NCI-H2171 (cell line): ENCODE measurements around the gene PDE6B.
"Not testable (repeated sequence)": the region's sequence is repeated elsewhere in the genome, so short reads cannot be mapped to it uniquely, and the experiment has no call there.

ENCODE experiments used
- DNase-seq: peaks from one replicate; lab custom pipeline; 2025; lab: John Stamatoyannopoulos, UW

Gene PDE6B

DNA sequence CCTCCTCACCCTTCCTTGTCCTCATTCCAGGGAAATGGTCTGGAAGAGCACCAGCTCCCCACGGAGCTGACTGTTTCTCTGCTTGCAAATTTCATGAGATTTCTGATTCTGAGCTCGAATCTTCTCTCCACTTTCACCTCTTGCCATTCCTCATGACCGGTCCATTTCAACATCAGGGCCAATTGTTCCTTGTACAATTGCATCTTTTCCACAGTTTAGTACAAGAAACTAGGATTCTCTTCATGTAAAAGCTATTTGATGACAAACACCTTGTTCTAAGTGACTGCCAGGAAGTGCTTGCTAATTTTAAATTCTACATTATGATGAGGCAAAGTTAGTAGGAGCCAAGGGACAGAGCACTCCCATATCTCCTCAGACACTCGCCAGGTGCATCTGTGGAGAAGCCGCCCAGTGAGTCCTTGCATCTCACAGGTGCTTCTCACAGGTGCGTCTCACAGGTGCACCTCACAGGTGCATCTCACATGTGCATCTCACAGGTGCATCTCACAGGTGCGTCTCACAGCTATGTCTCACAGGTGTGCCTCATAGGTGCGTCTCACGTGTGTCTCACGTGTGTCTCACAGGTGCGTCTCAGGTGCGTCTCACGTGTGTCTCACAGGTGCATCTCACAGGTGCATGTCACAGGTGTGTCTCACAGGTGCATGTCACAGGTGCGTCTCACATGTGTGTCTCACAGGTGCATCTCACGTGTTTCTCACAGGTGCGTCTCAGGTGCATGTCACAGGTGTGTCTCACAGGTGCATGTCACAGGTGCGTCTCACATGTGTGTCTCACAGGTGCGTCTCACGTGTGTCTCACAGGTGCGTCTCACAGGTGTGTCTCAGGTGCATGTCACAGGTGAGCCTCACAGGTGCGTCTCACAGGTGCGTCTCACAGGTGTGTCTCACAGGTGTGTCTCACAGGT lies 3.0 kb upstream of the PDE6B start:
- no peak for DNase-seq

DNA sequence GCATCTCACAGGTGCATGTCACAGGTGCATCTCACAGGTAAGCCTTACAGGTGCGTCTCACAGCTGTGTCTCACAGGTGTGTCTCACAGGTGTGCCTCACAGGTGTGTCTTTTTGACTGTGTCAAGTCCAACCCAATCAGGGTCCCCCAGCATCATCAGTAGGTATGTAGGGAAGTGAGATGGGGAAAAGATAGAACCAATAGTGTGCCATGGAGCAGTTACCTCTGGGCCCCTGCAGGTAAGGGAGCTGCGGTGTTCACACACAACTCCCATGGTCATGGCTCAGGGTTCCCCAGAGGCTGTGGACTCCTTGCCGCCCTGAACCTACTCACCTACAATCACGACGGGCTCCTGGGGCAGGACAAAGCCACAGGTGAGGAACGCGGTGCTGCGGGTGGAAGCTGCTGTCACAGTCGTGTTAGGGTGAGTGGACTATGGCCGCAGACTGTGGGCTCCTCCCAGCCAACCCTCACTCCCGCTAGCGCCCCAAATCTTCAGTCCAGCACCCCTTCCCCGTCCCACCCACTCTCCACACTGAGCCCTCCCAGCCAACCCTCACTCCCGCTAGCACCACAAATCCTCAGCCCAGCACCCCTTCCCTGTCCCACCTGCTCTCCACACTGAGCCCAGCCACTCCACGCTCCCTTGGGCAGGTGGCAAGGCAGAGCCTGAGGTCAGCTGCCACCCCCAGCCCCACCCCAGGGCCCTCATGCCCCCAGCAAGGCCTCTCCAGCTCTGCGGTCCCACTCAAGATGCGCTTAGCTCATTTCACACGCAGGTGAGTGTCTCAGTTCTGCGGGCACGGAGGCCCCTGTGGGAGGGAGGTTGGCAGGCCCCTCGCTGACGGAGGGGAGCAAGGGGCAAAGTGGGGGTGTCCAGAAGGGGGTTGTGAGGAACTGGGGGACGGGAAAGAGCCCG lies 2.1 kb upstream of the PDE6B start:
- no peak for DNase-seq

DNA sequence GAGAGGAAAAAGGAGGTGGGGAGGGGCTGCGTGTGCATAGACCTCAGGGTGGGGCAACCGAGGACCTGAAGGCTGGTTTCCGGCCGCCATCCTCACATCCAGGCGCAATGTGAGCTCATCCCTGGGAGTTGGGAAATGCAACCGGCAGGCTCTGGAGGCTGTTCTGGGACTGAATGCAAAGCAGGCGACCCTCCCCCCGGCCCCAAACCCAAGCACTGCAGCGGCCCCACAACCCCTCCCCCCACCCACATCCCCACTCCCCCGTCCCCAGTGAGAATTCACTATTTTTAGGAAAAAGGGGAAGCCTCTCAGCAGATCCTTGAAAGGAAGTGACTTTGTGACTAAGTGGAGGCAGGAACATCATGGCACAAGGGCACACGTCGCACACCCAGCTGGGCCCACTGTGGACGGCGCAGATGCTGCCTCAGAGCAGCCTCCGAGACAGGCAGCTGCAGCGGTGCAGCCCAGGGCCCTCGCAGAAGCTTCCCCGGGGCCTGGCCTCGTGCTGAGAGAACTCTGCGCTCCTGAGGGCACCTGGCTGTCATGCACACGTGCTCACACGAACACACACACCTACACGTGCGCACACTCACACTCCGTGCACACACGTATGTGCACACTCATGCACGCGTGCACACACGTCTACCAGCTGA lies 1.3 kb upstream of the PDE6B start:
- no peak for DNase-seq

DNA sequence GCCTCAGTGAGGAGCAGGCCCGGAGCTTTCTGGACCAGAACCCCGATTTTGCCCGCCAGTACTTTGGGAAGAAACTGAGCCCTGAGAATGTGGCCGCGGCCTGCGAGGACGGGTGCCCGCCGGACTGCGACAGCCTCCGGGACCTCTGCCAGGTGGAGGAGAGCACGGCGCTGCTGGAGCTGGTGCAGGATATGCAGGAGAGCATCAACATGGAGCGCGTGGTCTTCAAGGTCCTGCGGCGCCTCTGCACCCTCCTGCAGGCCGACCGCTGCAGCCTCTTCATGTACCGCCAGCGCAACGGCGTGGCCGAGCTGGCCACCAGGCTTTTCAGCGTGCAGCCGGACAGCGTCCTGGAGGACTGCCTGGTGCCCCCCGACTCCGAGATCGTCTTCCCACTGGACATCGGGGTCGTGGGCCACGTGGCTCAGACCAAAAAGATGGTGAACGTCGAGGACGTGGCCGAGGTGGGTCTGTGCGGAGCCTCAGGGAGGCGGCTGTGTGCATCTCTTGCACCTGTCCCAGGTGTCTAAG lies 323 bp downstream of the PDE6B start:
- DNase-seq, result no peak

DNA sequence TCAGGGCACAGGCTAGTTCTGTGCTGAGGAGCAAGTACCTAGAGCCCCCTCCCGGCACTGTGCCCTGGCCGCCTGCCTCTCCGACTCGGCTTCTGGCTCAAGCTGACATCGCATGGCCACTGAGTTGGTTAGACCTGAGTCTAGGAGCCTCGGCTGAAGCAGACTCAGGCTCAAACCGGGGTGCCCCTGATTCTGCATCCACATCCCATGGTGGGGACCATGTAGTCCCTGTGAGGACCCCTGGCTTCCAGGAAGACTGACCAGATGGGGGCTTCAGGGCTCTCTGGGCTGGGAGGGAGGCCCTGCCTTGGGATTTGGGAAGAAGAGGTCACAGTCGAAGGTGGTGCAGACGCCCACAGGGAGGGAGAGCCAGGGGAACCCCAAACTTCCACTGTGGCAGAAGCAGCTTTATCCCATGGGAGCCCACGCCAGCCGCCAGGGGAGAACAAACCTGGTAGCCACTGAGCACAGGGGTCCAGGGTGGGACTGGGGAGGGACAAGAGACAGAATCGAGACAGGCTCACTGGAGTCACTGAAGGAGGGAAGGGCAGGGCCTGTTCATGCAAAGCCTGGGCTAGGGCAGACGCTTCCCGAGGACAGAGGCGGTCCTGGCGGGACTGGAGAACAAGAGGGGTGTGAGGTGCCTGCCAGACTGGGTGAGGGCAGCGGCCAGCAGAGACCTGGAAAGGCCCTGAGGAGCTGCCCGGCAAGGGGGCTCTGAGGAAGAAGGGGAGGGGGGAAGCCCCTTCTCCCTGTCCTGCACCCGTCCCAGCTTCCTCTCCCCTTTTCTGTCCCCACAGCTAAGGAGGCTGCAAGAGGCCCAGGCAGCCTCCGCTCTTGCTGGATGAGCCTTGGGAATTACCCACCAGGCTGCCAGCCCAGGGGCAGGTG lies 1.1 kb downstream of the PDE6B start:
- no peak for DNase-seq

DNA sequence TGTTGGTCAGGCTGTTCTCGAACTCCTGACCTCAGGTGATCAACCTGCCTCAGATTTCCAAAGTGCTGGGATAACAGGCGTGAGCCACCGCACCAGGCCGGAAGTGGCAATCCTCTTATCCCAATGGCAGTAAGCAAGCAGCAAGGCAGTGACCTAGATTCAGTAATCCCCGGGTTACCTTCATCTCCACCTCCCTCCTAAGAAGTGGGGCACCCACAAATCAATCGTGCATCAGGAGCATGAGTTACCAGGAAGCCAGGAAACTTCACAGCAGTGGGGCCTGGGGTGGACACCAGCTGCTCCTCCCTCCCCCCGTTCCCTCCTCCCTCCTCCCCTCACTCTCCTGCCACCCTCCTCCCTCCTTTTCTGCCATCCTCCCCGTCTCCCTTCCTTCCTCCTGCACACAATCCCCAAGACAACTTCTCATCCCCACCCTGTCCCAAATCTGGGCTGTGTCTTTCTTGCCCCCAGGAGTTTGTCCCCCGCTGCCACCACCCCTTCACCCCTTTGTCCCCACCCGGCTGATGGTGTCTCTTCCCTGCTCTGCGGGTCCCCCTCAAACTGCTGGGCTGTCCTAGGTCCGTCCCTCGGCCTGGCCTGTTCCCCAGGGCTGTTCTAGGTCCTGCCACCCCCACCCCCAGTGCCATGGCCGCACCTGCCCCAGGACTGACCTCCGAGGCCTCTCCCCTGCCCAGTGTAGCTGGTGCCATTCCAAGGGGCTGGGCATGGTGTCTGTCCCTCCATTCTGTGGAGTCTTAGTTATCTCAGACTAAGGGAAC lies 2.2 kb downstream of the PDE6B start:
- no peak for DNase-seq

DNA sequence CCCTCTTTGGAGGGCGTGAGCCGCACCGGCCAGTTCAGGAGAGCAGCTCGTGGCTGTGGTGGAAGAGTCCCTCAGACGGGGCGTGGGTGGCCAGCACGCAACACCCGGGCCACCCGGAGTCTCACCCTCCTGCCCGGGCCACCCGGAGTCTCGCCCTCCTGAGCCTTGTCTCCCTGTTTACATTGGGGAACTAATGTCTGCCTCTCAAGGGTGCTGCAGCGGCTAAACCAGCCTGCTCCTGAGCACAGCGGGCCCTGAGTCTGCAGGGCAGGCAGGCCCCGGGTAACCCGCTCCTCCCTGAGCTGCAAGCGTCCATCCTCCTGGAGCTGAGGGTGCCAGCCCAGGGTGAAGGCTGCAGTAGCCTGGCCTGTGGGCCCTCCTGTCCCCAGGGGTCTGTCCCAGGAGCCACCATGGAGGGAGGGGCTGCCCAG lies 3.0 kb downstream of the PDE6B start:
- no peak for DNase-seq

DNA sequence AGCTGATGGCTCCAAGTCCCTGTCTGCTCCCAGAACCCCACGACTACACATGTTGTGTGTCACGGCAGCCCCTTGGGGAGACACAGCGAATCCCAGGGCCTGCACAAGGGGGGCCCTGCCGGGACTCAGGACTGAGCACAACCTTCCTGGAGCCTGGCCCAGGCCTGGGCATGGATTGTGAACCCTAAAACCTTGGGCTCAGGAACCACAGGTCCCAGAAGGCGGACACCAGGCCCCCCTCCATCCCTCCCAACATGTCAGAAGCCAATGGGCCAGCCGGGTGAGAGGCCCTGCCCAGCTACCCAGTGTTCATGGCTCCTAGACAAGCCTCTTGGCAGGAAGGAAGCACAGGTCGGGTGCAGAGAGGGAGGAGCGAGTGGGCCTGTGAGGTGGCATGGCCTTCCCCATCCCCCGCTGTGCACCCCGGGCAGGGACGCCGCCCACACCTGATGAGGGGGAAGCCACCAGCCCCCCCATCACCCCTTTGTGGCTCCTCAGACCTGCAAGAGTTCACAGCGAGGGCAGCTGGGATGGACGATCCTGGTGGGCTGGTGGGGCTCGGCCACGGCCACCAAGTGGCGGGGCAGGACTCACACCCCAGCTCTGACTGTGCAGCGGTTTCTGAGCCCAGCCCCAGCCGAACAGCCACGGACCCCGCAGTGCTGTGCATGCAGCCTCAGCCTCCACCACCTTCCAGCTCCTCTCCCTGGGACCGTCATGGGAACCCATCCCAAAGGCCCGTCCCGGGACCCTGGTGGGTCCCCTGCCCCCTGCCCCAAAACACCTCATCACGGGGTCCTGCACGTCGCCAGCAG lies 3.7 kb downstream of the PDE6B start:
- DNase-seq, result no peak

DNA sequence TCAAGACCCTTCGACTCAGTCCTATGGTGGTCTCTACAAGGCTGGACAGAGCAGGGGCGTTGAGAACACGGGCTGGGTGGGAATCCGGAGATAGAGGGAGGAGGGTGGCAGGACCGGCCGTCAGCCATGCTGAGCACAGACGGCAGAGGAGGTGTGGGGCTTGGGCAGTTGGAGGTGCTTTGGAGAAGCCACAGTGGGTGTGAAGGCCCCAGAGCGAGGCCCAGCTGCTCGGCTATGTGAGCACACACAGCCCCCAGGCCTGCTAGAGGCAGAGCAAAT lies 4.2 kb downstream of the PDE6B start:
- no peak for DNase-seq

DNA sequence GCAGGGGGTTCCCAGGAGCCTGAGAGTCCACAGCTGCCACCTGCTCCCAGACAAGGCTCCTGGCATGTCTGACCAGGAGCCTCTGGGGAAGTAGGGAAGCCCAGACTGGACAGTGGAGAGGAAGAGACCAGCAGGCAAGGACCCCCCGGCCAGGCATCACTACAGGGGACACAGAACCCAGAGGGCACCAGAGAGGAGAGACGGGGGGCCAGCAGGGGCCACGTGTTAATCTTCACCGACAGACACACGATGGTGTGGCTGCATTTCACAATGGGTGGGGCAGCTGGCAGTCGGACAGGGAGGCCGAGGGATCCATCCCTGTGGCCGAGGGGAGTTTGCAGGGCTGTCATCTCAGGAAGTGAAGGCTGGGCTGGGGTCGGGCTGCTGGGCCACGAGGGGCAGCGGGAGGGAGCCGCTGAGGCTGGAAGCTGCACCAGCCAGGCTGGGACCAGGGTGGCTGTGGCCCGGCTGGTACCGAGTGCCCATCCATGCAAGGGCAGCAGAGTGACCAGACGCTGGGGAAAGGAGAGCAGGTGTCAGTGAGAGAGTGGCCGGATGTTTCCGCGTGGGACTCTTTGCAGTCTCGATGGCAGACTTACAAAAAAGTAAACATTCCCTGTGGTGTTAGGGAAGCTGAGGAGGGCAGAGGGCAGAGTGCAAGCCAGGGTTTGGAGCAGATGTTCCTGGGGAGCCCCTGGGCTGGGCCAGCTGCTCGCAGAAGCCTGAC lies 4.7 kb downstream of the PDE6B start:
- no peak for DNase-seq

DNA sequence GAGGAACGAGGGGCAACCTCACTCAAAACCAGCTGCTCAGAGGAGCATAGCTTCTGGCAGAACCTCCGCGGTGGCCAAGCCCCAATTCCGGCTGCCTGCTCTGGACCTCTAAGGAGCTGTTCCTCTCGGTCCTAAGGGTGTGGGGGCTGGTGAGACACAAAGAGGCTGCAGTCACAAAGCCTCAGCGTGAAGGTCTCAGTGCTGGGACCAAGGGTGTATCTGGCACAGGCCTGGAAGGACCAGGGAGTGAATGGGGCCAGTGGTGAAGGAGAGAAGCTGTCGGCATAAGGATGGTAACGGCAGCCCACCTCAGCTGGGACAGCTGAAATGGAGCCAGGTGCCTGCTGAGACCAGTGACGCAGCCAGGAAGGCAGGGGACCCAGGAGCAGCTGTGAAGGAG lies 5.3 kb downstream of the PDE6B start:
- no peak for DNase-seq

DNA sequence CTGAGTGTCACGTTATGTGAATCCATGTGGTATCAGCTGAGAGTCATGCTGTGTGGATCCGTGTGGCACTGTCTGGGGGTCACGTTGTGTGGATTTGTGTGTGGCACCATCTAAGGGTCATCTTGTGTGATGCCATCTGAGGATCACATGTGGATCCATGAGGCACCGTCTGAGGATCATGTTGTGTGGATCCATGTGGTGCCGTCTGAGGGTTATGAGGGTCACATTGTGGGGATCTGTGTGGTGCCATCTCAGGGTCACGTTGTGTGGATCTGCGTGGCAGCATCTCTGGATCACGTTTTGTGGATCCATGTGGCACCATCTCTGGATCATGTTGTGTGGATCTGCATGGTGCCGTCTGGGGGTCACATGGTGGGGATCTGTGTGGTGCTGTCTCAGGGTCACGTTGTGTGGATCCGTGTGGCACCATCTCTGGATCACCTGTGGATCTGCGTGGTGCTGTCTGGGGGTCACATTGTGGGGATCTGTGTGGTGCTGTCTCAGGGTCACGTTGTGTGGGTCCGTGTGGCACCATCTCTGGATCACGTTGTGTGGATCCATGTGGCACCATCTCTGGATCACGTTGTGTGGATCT lies 6.9 kb downstream of the PDE6B start:
- no peak for DNase-seq

DNA sequence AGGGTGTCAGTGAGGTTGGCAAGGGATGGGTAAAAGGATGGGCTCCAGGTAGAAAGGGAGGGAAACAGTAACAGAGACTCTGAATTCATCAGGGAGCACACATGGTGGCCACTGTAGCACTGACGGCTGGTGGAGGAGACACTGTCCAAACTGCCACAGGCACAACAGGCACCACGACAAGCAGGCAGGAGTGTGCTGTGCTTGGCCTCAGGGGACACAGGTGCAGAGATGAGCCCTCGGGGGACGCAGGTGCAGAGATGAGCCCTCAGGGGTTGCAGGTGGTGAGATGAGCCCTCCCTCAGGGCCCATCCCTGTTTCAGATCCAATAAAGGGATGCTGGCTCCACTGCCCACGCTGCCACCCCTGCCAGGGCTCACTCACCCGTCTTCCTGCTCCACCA lies 7.6 kb downstream of the PDE6B start:
- DNase-seq, result no peak

DNA sequence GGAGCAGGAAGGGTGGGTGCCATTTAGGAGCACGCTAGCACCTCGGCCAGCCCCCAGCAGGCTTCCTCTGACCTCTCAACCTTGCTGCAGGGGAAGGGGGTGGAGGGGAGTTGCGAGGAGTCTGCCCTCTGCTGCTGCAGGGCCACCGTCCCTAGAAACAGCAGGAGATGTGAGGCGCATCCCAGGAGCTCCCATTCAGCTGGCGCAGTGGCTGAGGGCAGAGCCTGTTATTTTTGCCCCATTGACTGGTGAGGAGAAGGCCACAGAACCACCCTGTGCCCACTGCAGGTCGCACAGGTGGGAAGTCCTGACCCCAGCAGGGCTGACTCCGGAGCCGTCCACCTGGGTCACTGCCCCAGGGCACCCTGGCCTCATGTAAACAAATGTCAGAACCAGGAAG lies 8.0 kb downstream of the PDE6B start:
- DNase-seq, result no peak

DNA sequence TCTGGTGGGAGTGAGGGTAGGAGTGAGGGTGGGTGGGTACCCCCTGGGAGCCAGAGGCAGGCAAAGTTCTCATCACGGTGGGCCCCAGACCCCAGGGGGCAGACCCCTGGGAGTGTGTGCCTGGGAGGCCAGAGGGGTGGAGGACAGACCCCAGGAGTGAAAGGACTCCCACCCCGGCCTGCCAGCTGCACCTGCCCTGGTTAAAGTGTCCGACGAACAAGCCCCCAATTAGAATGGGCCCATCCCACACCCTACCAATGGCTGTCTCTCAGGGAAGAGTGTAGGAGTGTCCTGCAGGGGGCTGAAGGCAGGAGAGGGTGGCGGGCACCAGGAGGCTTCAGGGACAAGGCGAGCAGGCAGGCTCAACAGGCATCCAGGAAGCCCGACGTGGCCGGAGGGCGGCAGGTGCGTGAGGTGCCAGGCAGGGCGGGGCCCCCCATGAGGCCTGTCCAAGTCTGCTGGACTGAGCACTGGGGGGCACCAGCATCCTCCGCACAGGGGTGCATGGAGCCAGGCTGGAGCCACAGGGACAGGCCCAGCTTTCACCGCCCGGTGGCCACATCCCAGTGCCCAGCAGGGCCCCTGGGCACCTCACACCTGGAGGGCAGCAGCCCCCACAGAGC lies 8.7 kb downstream of the PDE6B start:
- no peak for DNase-seq

DNA sequence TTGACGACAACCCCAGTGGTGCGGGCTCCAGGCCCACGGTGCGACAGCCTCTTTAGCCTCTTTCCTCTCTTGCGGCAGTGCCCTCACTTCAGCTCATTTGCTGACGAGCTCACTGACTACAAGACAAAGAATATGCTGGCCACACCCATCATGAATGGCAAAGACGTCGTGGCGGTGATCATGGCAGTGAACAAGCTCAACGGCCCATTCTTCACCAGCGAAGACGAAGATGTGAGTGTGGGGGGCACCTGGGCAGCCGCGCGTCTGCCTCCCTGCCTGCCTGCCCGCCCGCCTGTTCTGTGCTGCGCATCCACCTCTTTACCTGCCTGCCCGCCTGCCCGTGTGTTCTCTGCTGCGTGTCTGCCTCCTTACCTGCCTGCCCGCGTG lies 9.2 kb downstream of the PDE6B start:
- DNase-seq, result no peak

DNA sequence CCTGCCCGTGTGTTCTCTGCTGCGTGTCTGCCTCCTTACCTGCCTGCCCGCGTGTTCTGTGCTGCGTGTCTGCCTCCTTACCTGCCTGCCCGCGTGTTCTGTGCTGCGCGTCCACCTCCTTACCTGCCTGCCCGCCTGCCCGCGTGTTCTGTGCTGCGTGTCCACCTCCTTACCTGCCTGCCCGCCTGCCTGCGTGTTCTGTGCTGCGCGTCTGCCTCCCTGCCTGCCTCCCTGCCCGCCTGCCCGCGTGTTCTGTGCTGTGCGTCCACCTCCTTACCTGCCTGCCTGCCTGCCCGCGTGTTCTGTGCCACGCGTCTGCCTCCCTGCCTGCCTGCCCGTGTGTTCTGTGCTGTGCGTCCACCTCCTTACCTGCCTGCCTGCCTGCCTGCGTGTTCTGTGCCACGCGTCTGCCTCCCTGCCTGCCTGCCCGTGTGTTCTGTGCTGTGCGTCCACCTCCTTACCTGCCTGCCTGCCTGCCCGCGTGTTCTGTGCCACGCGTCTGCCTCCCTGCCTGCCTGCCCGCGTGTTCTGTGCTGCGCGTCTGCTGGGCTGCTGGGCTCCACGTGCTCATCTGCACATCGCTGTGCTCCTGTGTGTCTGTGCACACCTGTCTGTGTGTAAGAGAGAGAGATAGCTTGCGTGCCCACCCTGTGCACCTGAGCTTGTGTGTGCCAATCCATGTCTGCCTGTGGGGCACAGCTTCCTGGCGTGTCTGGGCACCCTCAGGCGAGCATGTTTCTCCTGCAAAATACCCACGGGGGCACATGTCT lies 9.9 kb downstream of the PDE6B start:
- not testable (repeated sequence) for DNase-seq
